WTC11 (cell line): ENCODE data around the gene UVRAG.

ENCODE experiments used
- ATF3 ChIP-seq: sonication (generic); formaldehyde crosslinking; conservative IDR thresholded peaks from 2 replicates; pipeline ENCODE4 v1.8.1; 2022; ENCODE audit warnings: mild to moderate bottlenecking, missing genetic modification reagents
- ETV6 ChIP-seq: sonication (generic); formaldehyde crosslinking; IDR thresholded peaks from 2 replicates; pipeline ENCODE4 v1.8.1; 2022; ENCODE audit warnings: mild to moderate bottlenecking, missing genetic modification reagents
- JUN ChIP-seq: sonication (generic); formaldehyde crosslinking; IDR thresholded peaks from 2 replicates; pipeline ENCODE4 v1.8.0; 2023; ENCODE audit warnings: mild to moderate bottlenecking, missing genetic modification reagents
- MAX ChIP-seq: sonication (generic); formaldehyde crosslinking; IDR thresholded peaks from 2 replicates; pipeline ENCODE4 v1.8.0; 2022; ENCODE audit warnings: mild to moderate bottlenecking, missing genetic modification reagents
- NR2C2 ChIP-seq: sonication (generic); formaldehyde crosslinking; IDR thresholded peaks from 2 replicates; pipeline ENCODE4 v1.8.0; 2022; ENCODE audit warnings: mild to moderate bottlenecking, missing genetic modification reagents
- PREB ChIP-seq: sonication (generic); formaldehyde crosslinking; IDR thresholded peaks from 2 replicates; pipeline ENCODE4 v1.8.1; 2022; ENCODE audit warnings: mild to moderate bottlenecking, missing genetic modification reagents, moderate library complexity, borderline replicate concordance
- RELA ChIP-seq: sonication (generic); formaldehyde crosslinking; IDR thresholded peaks from 2 replicates; pipeline ENCODE4 v1.8.1; 2022; ENCODE audit warnings: missing genetic modification reagents, mild to moderate bottlenecking, borderline replicate concordance
- TCF7 ChIP-seq: sonication (generic); formaldehyde crosslinking; IDR thresholded peaks from 2 replicates; pipeline ENCODE4 v1.8.0; 2022; ENCODE audit warnings: mild to moderate bottlenecking, low read depth, missing genetic modification reagents, moderate library complexity
- USF1 ChIP-seq: sonication (generic); formaldehyde crosslinking; IDR thresholded peaks from 2 replicates; pipeline ENCODE4 v1.8.0; 2022; ENCODE audit warnings: mild to moderate bottlenecking, missing genetic modification reagents
- TF ChIP-seq, protein P1 (sequence below): fragments of 200-600 bp; IDR thresholded peaks from 2 replicates; pipeline ENCODE4 v1.8.0; 2022; ENCODE audit warnings: antibody characterized with exemption
- TF ChIP-seq, protein P2 (sequence below): fragments of 250-450 bp; sonication (Bioruptor Pico); IDR thresholded peaks from 2 replicates; pipeline ENCODE4 v1.9.0; 2021; ENCODE audit warnings: mild to moderate bottlenecking
- TF ChIP-seq, protein P3 (sequence below): sonication (generic); formaldehyde crosslinking; IDR thresholded peaks from 2 replicates; pipeline ENCODE4 v1.8.0; 2022; ENCODE audit warnings: missing genetic modification reagents
- TF ChIP-seq, protein P4 (sequence below): sonication (generic); formaldehyde crosslinking; IDR thresholded peaks from 2 replicates; pipeline ENCODE4 v1.8.0; 2023; ENCODE audit warnings: missing genetic modification reagents
- TF ChIP-seq, protein P5 (sequence below): fragments of 250-450 bp; sonication (Bioruptor Pico); IDR thresholded peaks from 2 replicates; pipeline ENCODE4 v2.1.2; 2022; ENCODE audit warnings: mild to moderate bottlenecking, moderate library complexity

DNA sequence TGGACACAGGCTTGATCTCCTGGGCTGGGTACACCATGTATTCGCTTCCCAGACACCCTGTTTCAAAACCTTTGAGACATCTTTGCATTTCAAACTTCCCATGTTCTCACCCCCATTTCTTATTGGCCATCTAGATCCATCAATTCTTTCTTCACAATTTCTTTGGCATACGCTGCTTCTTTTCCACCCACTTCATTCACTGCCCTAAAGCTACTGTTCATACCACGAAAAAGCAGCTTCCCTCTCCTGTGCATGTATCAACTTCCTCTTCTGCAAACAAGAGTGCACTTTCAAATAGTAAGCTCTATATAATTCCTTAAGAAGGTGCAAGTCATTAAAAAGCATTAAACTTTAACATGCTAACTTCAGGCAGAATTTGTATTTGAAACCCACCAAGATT is 21.4 kb downstream of the UVRAG start:
- TF ChIP-seq, protein P1, sequence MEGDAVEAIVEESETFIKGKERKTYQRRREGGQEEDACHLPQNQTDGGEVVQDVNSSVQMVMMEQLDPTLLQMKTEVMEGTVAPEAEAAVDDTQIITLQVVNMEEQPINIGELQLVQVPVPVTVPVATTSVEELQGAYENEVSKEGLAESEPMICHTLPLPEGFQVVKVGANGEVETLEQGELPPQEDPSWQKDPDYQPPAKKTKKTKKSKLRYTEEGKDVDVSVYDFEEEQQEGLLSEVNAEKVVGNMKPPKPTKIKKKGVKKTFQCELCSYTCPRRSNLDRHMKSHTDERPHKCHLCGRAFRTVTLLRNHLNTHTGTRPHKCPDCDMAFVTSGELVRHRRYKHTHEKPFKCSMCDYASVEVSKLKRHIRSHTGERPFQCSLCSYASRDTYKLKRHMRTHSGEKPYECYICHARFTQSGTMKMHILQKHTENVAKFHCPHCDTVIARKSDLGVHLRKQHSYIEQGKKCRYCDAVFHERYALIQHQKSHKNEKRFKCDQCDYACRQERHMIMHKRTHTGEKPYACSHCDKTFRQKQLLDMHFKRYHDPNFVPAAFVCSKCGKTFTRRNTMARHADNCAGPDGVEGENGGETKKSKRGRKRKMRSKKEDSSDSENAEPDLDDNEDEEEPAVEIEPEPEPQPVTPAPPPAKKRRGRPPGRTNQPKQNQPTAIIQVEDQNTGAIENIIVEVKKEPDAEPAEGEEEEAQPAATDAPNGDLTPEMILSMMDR, result no peak
- TF ChIP-seq, protein P2, sequence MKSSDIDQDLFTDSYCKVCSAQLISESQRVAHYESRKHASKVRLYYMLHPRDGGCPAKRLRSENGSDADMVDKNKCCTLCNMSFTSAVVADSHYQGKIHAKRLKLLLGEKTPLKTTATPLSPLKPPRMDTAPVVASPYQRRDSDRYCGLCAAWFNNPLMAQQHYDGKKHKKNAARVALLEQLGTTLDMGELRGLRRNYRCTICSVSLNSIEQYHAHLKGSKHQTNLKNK, result no peak
- TF ChIP-seq MAX (CRISPR knock-in tag), result no peak
- TF ChIP-seq USF1 (CRISPR knock-in tag), result no peak
- TF ChIP-seq ETV6, result no peak
- TF ChIP-seq JUN (CRISPR knock-in tag), result no peak
- TF ChIP-seq RELA (CRISPR knock-in tag), result no peak
- TF ChIP-seq PREB, result no peak
- no peak for TF ChIP-seq TCF7
- TF ChIP-seq, protein P3, sequence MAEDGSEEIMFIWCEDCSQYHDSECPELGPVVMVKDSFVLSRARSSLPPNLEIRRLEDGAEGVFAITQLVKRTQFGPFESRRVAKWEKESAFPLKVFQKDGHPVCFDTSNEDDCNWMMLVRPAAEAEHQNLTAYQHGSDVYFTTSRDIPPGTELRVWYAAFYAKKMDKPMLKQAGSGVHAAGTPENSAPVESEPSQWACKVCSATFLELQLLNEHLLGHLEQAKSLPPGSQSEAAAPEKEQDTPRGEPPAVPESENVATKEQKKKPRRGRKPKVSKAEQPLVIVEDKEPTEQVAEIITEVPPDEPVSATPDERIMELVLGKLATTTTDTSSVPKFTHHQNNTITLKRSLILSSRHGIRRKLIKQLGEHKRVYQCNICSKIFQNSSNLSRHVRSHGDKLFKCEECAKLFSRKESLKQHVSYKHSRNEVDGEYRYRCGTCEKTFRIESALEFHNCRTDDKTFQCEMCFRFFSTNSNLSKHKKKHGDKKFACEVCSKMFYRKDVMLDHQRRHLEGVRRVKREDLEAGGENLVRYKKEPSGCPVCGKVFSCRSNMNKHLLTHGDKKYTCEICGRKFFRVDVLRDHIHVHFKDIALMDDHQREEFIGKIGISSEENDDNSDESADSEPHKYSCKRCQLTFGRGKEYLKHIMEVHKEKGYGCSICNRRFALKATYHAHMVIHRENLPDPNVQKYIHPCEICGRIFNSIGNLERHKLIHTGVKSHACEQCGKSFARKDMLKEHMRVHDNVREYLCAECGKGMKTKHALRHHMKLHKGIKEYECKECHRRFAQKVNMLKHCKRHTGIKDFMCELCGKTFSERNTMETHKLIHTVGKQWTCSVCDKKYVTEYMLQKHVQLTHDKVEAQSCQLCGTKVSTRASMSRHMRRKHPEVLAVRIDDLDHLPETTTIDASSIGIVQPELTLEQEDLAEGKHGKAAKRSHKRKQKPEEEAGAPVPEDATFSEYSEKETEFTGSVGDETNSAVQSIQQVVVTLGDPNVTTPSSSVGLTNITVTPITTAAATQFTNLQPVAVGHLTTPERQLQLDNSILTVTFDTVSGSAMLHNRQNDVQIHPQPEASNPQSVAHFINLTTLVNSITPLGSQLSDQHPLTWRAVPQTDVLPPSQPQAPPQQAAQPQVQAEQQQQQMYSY (CRISPR knock-in tag), result no peak
- TF ChIP-seq NR2C2 (CRISPR knock-in tag), result no peak
- no peak for TF ChIP-seq ATF3 (CRISPR knock-in tag)
- TF ChIP-seq, protein P4, sequence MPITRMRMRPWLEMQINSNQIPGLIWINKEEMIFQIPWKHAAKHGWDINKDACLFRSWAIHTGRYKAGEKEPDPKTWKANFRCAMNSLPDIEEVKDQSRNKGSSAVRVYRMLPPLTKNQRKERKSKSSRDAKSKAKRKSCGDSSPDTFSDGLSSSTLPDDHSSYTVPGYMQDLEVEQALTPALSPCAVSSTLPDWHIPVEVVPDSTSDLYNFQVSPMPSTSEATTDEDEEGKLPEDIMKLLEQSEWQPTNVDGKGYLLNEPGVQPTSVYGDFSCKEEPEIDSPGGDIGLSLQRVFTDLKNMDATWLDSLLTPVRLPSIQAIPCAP, result no peak
- TF ChIP-seq, protein P5, sequence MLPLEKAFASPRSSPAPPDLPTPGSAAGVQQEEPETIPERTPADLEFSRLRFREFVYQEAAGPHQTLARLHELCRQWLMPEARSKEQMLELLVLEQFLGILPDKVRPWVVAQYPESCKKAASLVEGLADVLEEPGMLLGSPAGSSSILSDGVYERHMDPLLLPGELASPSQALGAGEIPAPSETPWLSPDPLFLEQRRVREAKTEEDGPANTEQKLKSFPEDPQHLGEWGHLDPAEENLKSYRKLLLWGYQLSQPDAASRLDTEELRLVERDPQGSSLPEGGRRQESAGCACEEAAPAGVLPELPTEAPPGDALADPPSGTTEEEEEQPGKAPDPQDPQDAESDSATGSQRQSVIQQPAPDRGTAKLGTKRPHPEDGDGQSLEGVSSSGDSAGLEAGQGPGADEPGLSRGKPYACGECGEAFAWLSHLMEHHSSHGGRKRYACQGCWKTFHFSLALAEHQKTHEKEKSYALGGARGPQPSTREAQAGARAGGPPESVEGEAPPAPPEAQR, result no peak
